HepG2 (cell line): Measurements from ENCODE around the gene KATNA1. TPM values are rescaled to one million over a fixed set of nuclear protein-coding genes. Genes with fewer than 3 reads are reported as not detected.

Experiments used
- ATF7 ChIP-seq, 2 experiments: fragments of 450-650 bp in 1 of 2; sonication (generic) in 1 of 2; formaldehyde crosslinking in 1 of 2; IDR thresholded peaks; 2 replicates each; pipeline versions ENCODE4 v1.4.0 to v1.6.1; 2016 to 2020; ENCODE audit warnings: antibody characterized with exemption in 1 of 2, mild to moderate bottlenecking in 1 of 2, missing genetic modification reagents in 1 of 2
- ETV6 ChIP-seq: sonication (generic); formaldehyde crosslinking; conservative IDR thresholded peaks from 2 replicates; pipeline ENCODE4 v1.4.0; 2020; ENCODE audit warnings: missing genetic modification reagents
- FOXM1 ChIP-seq: sonication (generic); formaldehyde crosslinking; IDR thresholded peaks from 2 replicates; pipeline ENCODE4 v1.5.0; 2020; ENCODE audit warnings: missing genetic modification reagents
- HMGXB3 ChIP-seq: sonication (generic); formaldehyde crosslinking; IDR thresholded peaks from 2 replicates; pipeline ENCODE4 v1.4.0; 2020; ENCODE audit warnings: missing genetic modification reagents, borderline replicate concordance
- JDP2 ChIP-seq: sonication (generic); formaldehyde crosslinking; IDR thresholded peaks from 2 replicates; pipeline ENCODE4 v1.8.1; 2022; ENCODE audit warnings: missing genetic modification reagents, borderline replicate concordance
- KMT2B ChIP-seq: IDR thresholded peaks from 2 replicates; pipeline ENCODE4 v1.6.1; 2016; ENCODE audit warnings: missing genetic modification reagents, missing compliant biosample characterization
- MATR3 ChIP-seq: sonication (generic); formaldehyde crosslinking; IDR thresholded peaks from 2 replicates; pipeline ENCODE4 v1.4.0; 2020; ENCODE audit warnings: missing genetic modification reagents
- MLX ChIP-seq: IDR thresholded peaks from 2 replicates; pipeline ENCODE4 v1.6.1; 2016
- NFE2L2 ChIP-seq: fragments of 150-350 bp; IDR thresholded peaks from 2 replicates; pipeline ENCODE4 v1.6.1; 2014; ENCODE audit warnings: low read length
- NPAS2 ChIP-seq: sonication (generic); formaldehyde crosslinking; IDR thresholded peaks from 2 replicates; pipeline ENCODE4 v1.8.0; 2022; ENCODE audit warnings: mild to moderate bottlenecking, missing genetic modification reagents, borderline replicate concordance
- PAX8 ChIP-seq: sonication (generic); formaldehyde crosslinking; IDR thresholded peaks from 2 replicates; pipeline ENCODE4 v1.8.0; 2022; ENCODE audit warnings: mild to moderate bottlenecking, missing genetic modification reagents, borderline replicate concordance
- PLRG1 ChIP-seq: fragments of 450-650 bp; conservative IDR thresholded peaks from 2 replicates; pipeline ENCODE4 v1.6.1; 2016
- POGZ ChIP-seq: sonication (generic); formaldehyde crosslinking; IDR thresholded peaks from 2 replicates; pipeline ENCODE4 v1.4.0; 2020; ENCODE audit warnings: mild to moderate bottlenecking, missing genetic modification reagents
- RAD21 ChIP-seq: fragments of 450-650 bp; formaldehyde crosslinking; IDR thresholded peaks from 2 replicates; pipeline ENCODE4 v1.5.0; 2020; ENCODE audit warnings: mild to moderate bottlenecking
- RBFOX2 ChIP-seq: fragments of 200-400 bp; formaldehyde crosslinking; IDR thresholded peaks from 2 replicates; pipeline ENCODE4 v1.6.1; 2017; ENCODE audit warnings: low read depth, mild to moderate bottlenecking, low read length
- REXO4 ChIP-seq: sonication (generic); formaldehyde crosslinking; IDR thresholded peaks from 2 replicates; pipeline ENCODE4 v1.8.0; 2022; ENCODE audit warnings: missing genetic modification reagents, mild to moderate bottlenecking, borderline replicate concordance
- SKI ChIP-seq: fragments of 450-650 bp; IDR thresholded peaks from one replicate; pipeline ENCODE4 v1.6.1; 2018; ENCODE audit warnings: mild to moderate bottlenecking; ENCODE audit not compliant: partially characterized antibody
- SMYD3 ChIP-seq: sonication (generic); formaldehyde crosslinking; IDR thresholded peaks from 2 replicates; pipeline ENCODE4 v1.8.1; 2023; ENCODE audit warnings: mild to moderate bottlenecking, missing genetic modification reagents
- ZBTB3 ChIP-seq: sonication (generic); formaldehyde crosslinking; IDR thresholded peaks from 2 replicates; pipeline ENCODE4 v1.4.0; 2020; ENCODE audit warnings: low read depth, mild to moderate bottlenecking, moderate library complexity, missing genetic modification reagents, borderline replicate concordance
- ZNF484 ChIP-seq: sonication (generic); formaldehyde crosslinking; IDR thresholded peaks from 2 replicates; pipeline ENCODE4 v1.5.1; 2020; ENCODE audit warnings: mild to moderate bottlenecking, low read depth, missing genetic modification reagents, borderline replicate concordance
- ZNF629 ChIP-seq: sonication (generic); formaldehyde crosslinking; conservative IDR thresholded peaks from 2 replicates; pipeline ENCODE4 v1.5.0; 2020; ENCODE audit warnings: missing genetic modification reagents
- ZNF672 ChIP-seq: sonication (generic); formaldehyde crosslinking; IDR thresholded peaks from 2 replicates; pipeline ENCODE4 v1.8.1; 2022; ENCODE audit warnings: missing genetic modification reagents
- ZNF674 ChIP-seq: sonication (generic); formaldehyde crosslinking; IDR thresholded peaks from 2 replicates; pipeline ENCODE4 v1.5.0; 2020; ENCODE audit warnings: low read depth, mild to moderate bottlenecking, missing genetic modification reagents
- ZNF883 ChIP-seq: sonication (generic); formaldehyde crosslinking; IDR thresholded peaks from 2 replicates; pipeline ENCODE4 v1.5.1; 2020; ENCODE audit warnings: mild to moderate bottlenecking, missing genetic modification reagents; ENCODE audit errors: not compliant biosample characterization
- polyA plus RNA-seq, 8 experiments: library from polyadenylated mRNA; depleted of rRNA in 3 of 8; stranded (reverse) in 7 of 8; unstranded in 1 of 8; fragments of >200 nt; fragmentation: Illumina TruSeq in 4 of 8; extraction: Trizol in 4 of 8; gene quantifications; 2 replicates each; pipeline versions ENCODE4 v1.2.1 to v1.2.3, GENCODE V29; 2011 to 2016; ENCODE audit warnings: low read depth in 4 of 8, missing spikeins in 1 of 8, mixed read lengths in 1 of 8; ENCODE audit not compliant: insufficient read depth in 1 of 8
- total RNA-seq, 5 experiments: library from RNA; depleted of rRNA; stranded (reverse); fragments of >200 nt; fragmentation: Illumina TruSeq; extraction: Trizol; gene quantifications; 2 replicates each; pipeline ENCODE4 v1.2.3, GENCODE V29; 2016; ENCODE audit warnings: low read depth in 1 of 5
- TF ChIP-seq, protein P1 (sequence below): sonication (generic); formaldehyde crosslinking; IDR thresholded peaks from 2 replicates; pipeline ENCODE4 v1.4.0; 2020; ENCODE audit warnings: missing genetic modification reagents

Gene KATNA1
- total and polyA plus RNA-seq, 2 of the 13 experiments (the other 11 are each of a cell fraction or from before 2014, with no cell fraction given) = 14.8 to 25.3 TPM

DNA sequence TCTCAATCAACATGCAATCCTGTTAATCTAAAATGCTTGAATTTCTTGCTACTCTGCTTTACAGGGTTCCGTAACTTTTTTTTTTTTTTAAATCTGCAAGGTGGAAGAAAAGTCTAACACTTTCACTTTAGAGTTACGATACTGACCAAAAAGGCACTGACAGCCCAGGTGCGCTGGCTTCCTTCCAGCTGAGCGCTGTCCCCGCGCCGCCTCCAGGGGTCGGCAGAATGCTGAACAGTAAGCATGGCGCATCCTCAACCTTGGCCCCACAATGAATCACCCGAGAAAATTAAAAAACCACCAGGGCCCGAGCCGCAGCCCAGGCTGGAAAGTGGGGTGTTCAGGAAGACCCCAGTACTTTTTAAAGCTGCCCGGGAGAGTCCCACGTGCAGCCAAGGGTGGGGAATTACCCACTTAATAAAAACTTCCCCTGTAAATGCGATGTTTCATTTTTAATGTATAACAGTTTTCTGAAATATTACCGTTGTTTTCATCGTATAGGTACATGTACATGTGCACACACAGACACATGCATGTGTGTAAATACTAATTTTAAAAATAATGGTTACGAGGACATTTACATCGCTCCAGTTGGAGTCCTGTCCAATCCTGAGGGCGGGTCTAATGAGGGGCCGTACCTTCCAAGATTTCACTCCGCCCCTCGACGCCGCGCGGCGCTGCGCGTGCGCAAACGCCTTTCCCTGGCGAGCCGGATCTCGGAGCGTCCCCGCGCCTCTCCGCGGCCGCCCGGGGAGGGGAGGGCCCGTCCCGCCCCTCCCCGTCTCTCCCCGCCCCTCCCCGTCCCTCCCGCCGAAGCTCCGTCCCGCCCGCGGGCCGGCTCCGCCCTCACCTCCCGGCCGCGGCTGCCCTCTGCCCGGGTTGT is 82.7 kb downstream of the KATNA1 start, which contains the start of gene GINM1 (continued):
- TF ChIP-seq HMGXB3 (CRISPR knock-in tag) (no peak; the same call in 1 of the 2 replicates), NFE2L2 (no peak), ZNF484 (CRISPR knock-in tag) (no peak), ZNF672 (CRISPR knock-in tag) (no peak), FOXM1 (CRISPR knock-in tag) (no peak), PLRG1 (no peak), JDP2 (CRISPR knock-in tag) (no peak), MATR3 (CRISPR knock-in tag) (no peak), ETV6 (CRISPR knock-in tag) (no peak; the same call in 1 of the 2 replicates), ZBTB3 (CRISPR knock-in tag) (0 out of 2 replicates have a peak, but pooled peaks have one; percentile 39), SKI (no peak), NPAS2 (CRISPR knock-in tag) (no peak), SMYD3 (CRISPR knock-in tag) (no peak), ZNF674 (no peak), PAX8 (CRISPR knock-in tag) (no peak), RBFOX2 (no peak), ATF7 (IDR thresholded peaks at IDR 0.05) (no peak), ATF7 (CRISPR knock-in tag; IDR thresholded peaks at IDR 0.05) (no peak), POGZ (CRISPR knock-in tag) (peak; percentile 62), KMT2B (CRISPR knock-in tag) (peak; percentile 92), REXO4 (no peak), MLX (CRISPR knock-in tag) (no peak), ZNF883 (no peak), ZNF629 (no peak), RAD21 (CRISPR knock-in tag) (peak; percentile 70)
- TF ChIP-seq, protein P1, sequence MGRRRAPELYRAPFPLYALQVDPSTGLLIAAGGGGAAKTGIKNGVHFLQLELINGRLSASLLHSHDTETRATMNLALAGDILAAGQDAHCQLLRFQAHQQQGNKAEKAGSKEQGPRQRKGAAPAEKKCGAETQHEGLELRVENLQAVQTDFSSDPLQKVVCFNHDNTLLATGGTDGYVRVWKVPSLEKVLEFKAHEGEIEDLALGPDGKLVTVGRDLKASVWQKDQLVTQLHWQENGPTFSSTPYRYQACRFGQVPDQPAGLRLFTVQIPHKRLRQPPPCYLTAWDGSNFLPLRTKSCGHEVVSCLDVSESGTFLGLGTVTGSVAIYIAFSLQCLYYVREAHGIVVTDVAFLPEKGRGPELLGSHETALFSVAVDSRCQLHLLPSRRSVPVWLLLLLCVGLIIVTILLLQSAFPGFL (CRISPR knock-in tag) = no peak
